OCI-LY7 (cell line): Measurements from ENCODE around the gene RHEBL1. TPM values are rescaled to one million over a fixed set of nuclear protein-coding genes. Genes with fewer than 3 reads are reported as not detected.

ENCODE experiments used
- BruUV-seq: library from RNA; stranded (reverse); fragments of 400-500 nt; replicated peaks from 2 replicates; lab custom pipeline; 2021; lab: Mats Ljungman, UMichigan
- CTCF ChIA-PET: fragments of 300-600 bp; sonication (Branson Sonifier 250); formaldehyde crosslinking; loops from one replicate; lab custom pipeline; 2022; ENCODE audit warnings: antibody characterized with exemption; ENCODE audit not compliant: unreplicated experiment; lab: Charles Lee
- POLR2A ChIA-PET: fragments of 300-600 bp; sonication (Branson Sonifier 250); formaldehyde crosslinking; loops from one replicate; lab custom pipeline; 2022; ENCODE audit warnings: antibody characterized with exemption; lab: Charles Lee
- DNase-seq: peaks from one replicate; pipeline ENCODE4 v3.0.0-alpha.2; 2015; ENCODE audit warnings: low spot score
- H2AFZ ChIP-seq: fragments of 200-600 bp; sonication (generic), shearing (Covaris generic); 2 replicates; pipeline ENCODE4 v1.6.1; 2014; ENCODE audit warnings: mild to moderate bottlenecking, antibody characterized with exemption, low read length, moderate library complexity
- H3K27ac ChIP-seq: fragments of 200-600 bp; sonication (generic); 2 replicates; pipeline ENCODE4 v1.5.1; 2014; ENCODE audit warnings: mixed run types, low read depth, mild to moderate bottlenecking, moderate library complexity, low read length, inconsistent platforms; ENCODE audit not compliant: poor library complexity, severe bottlenecking
- H3K36me3 ChIP-seq: fragments of 200-600 bp; sonication (generic); 2 replicates; pipeline ENCODE4 v1.6.1; 2014; ENCODE audit warnings: mild to moderate bottlenecking, antibody characterized with exemption, low read length, moderate library complexity, mixed read lengths; ENCODE audit not compliant: insufficient read depth
- H3K4me1 ChIP-seq: fragments of 200-600 bp; sonication (generic); 2 replicates; pipeline ENCODE4 v1.5.1; 2014; ENCODE audit warnings: mild to moderate bottlenecking, low read length; ENCODE audit not compliant: insufficient read depth, poor library complexity, severe bottlenecking
- H3K4me2 ChIP-seq: fragments of 200-600 bp; sonication (generic); 2 replicates; pipeline ENCODE4 v1.6.1; 2014; ENCODE audit warnings: mild to moderate bottlenecking, low read length
- H3K4me3 ChIP-seq: fragments of 200-600 bp; sonication (generic); 2 replicates; pipeline ENCODE4 v1.5.1; 2014; ENCODE audit warnings: mild to moderate bottlenecking, low read depth, low read length; ENCODE audit not compliant: poor library complexity, severe bottlenecking
- H3K79me2 ChIP-seq: fragments of 200-600 bp; sonication (generic); 2 replicates; pipeline ENCODE4 v1.6.1; 2016; ENCODE audit warnings: low read depth, mild to moderate bottlenecking, low read length, moderate library complexity, mixed read lengths; ENCODE audit not compliant: insufficient read depth
- H3K9me2 ChIP-seq: fragments of 200-600 bp; sonication (generic); 2 replicates; pipeline ENCODE4 v1.6.1; 2016; ENCODE audit warnings: mild to moderate bottlenecking, low read length, mixed read lengths; ENCODE audit not compliant: insufficient read depth
- H3K9me3 ChIP-seq: fragments of 200-600 bp; sonication (generic); 2 replicates; pipeline ENCODE4 v1.6.1; 2014; ENCODE audit warnings: mild to moderate bottlenecking, mixed run types, low read length, mixed read lengths
- H4K20me1 ChIP-seq: fragments of 200-600 bp; sonication (generic); 2 replicates; pipeline ENCODE4 v1.6.1; 2014; ENCODE audit warnings: mild to moderate bottlenecking, antibody characterized with exemption, low read length, moderate library complexity, mixed read lengths; ENCODE audit not compliant: insufficient read depth
- CTCF ChIP-seq: fragments of 200-600 bp; sonication (generic); conservative IDR thresholded peaks from 2 replicates; pipeline ENCODE4 v1.5.1; 2014; ENCODE audit warnings: mild to moderate bottlenecking, antibody characterized with exemption, low read length, moderate library complexity, mixed read lengths
- EZH2phosphoT487 ChIP-seq: fragments of 200-600 bp; sonication (generic); IDR thresholded peaks from 2 replicates; pipeline ENCODE4 v1.6.1; 2018; ENCODE audit warnings: low read depth, borderline replicate concordance, mild to moderate bottlenecking, mixed run types, antibody characterized with exemption, low read length, moderate library complexity, mixed read lengths
- intact Hi-C: fragments of 100-400 bp; cut with micrococcal nuclease; formaldehyde crosslinking; loops from one replicate; pipeline ENCODE4 v1.10.0; 2022; ENCODE audit not compliant: unreplicated experiment
- total RNA-seq, 2 experiments: library from RNA; depleted of rRNA in 1 of 2; stranded (reverse); fragments of >200 nt in 1 of 2; shearing (Covaris generic) in 1 of 2; gene quantifications; 2 replicates each; pipeline ENCODE4 v1.2.3, GENCODE V29; 2014 to 2022

The RHEBL1 gene
- total RNA-seq, 2 experiments from 2014 or later = 3.4 to 3.7 TPM

- H3K9me3 ChIP-seq = no peaks in the 10 kb centered on the region
- POLR2A ChIA-PET = no interaction called here
- peaks cover 95% of the 10 kb centered on the region for H3K36me3 ChIP-seq
- H4K20me1 ChIP-seq = peaks cover 15% of the 10 kb centered on the region
- H2AFZ ChIP-seq = no peak overlapping the region
- no TSS peak for BruUV-seq
- H3K4me1 ChIP-seq = peaks cover 11% of the 10 kb centered on the region
- intact Hi-C loops = no loop called here
- peaks cover 23% of the 10 kb centered on the region for H3K79me2 ChIP-seq
- no peaks in the 10 kb centered on the region for H3K9me2 ChIP-seq
- TF ChIP-seq CTCF (no peak), EZH2phosphoT487 (no peak)
- no peak overlapping the region for H3K4me2 ChIP-seq
- no peak for DNase-seq
- CTCF ChIA-PET = no interaction called here
- no peak overlapping the region for H3K4me3 ChIP-seq
- no peak overlapping the region for H3K27ac ChIP-seq
These were observed 18.4 kb downstream of the RHEBL1 start for GRCh38 chr12:49051373-49051764.

- no peaks in the 10 kb centered on the region for H3K9me2 ChIP-seq
- H3K9me3 ChIP-seq = no peaks in the 10 kb centered on the region
- H3K4me1 ChIP-seq = peaks cover 5% of the 10 kb centered on the region
- peaks cover 17% of the 10 kb centered on the region for H3K79me2 ChIP-seq
- no peak overlapping the region for H3K4me3 ChIP-seq
- peaks cover 9% of the 10 kb centered on the region for H4K20me1 ChIP-seq
- CTCF ChIA-PET = no interaction called here
- no peak overlapping the region for H3K27ac ChIP-seq
- TF ChIP-seq EZH2phosphoT487 (no peak), CTCF (no peak)
- peaks cover 100% of the 10 kb centered on the region for H3K36me3 ChIP-seq
- H2AFZ ChIP-seq = no peak overlapping the region
- BruUV-seq = no TSS peak
- POLR2A ChIA-PET = interaction anchor here (0.7 to 0.8 kb wide), 2 partner anchors 51 to 79 kb away, joined by 3 to 5 read pairs; no protein-coding TSS in a partner anchor
- H3K4me2 ChIP-seq = no peak overlapping the region
- intact Hi-C loops = no loop called here
- no peak for DNase-seq
These were observed 19.0 kb downstream of the RHEBL1 start for GRCh38 chr12:49050507-49051372.

GRCh38 chr12:49049566-49050224, 20.1 kb downstream of the RHEBL1 start:
- Histone ChIP-seq H3K9me3 (no peaks in the 10 kb centered on the region), H3K4me2 (no peak overlapping the region), H3K4me1 (no peaks in the 10 kb centered on the region), H3K4me3 (no peak overlapping the region), H3K9me2 (no peaks in the 10 kb centered on the region), H4K20me1 (no peaks in the 10 kb centered on the region), H3K36me3 (peaks cover 100% of the 10 kb centered on the region), H2AFZ (no peak overlapping the region), H3K27ac (no peak overlapping the region), H3K79me2 (peaks cover 6% of the 10 kb centered on the region; the same call in 1 of the 2 replicates)
- intact Hi-C loops = no loop called here
- TF ChIP-seq CTCF = no peak
- no peak for TF ChIP-seq EZH2phosphoT487
- ChIA-PET CTCF (no interaction called here), POLR2A (no interaction called here)
- BruUV-seq = no TSS peak
- no peak for DNase-seq
